ENCODE results near the gene DSCAML1. TPM values are rescaled to one million over a fixed set of nuclear protein-coding genes. Genes with fewer than 3 reads are reported as not detected.

The DSCAML1 gene
- total RNA-seq, 2 donors from 2014 or later: 0.67 to 1.3 TPM

DNA sequence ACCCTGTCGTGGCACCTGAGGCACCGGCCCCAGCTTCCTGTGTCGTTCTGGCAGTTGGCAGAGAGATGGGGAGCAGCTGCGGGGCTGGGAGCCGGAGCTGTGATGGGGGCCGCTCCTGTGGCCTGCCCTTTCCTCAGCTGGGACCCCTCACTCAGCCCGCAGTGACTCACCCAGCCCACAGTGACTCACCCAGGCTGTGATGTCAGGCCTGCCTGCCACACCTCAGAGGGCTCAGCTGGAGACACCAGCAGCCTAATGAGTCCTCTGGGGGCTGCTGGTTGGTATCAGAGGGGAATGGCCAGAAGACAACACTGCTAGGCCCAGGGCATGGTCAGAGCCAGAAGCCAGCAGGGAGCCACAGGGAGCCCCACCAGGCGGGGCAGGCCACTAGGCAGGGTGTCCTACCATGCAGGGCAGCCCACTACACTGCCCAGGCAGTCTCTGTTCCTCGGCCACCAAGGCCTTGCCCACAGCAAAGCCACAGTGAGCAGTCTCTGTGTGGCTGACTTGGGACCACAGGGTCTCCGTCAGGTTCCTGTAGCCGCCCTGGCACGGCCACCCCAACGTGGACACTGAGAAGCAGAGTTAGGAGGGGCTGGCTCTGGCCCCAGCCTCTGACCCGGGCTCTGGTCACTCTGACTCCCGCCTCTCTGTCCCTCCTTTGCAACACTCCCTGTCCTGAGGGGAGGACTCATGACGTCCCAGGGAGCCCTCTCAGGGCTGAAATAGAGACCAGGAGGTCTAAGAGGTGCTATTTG is 31.8 kb upstream of the DSCAML1 start:
- Histone ChIP-seq H3K9me3 (no peaks in the 10 kb centered on the region), H3K4me1 (peaks cover 0 to 48% of the 10 kb centered on the region in 2 donors), H3K4me3 (no peak overlapping the region), H3K27ac (peak overlapping the region; percentile 46 to 63), H3K27me3 (no peaks in the 10 kb centered on the region), H3K36me3 (no peaks in the 10 kb centered on the region)
- peak; percentile 84 for DNase-seq (ENCODE audit: low spot score)
- TF ChIP-seq, protein P1, sequence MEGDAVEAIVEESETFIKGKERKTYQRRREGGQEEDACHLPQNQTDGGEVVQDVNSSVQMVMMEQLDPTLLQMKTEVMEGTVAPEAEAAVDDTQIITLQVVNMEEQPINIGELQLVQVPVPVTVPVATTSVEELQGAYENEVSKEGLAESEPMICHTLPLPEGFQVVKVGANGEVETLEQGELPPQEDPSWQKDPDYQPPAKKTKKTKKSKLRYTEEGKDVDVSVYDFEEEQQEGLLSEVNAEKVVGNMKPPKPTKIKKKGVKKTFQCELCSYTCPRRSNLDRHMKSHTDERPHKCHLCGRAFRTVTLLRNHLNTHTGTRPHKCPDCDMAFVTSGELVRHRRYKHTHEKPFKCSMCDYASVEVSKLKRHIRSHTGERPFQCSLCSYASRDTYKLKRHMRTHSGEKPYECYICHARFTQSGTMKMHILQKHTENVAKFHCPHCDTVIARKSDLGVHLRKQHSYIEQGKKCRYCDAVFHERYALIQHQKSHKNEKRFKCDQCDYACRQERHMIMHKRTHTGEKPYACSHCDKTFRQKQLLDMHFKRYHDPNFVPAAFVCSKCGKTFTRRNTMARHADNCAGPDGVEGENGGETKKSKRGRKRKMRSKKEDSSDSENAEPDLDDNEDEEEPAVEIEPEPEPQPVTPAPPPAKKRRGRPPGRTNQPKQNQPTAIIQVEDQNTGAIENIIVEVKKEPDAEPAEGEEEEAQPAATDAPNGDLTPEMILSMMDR (IDR thresholded peaks at IDR 0.05): no peak

DNA sequence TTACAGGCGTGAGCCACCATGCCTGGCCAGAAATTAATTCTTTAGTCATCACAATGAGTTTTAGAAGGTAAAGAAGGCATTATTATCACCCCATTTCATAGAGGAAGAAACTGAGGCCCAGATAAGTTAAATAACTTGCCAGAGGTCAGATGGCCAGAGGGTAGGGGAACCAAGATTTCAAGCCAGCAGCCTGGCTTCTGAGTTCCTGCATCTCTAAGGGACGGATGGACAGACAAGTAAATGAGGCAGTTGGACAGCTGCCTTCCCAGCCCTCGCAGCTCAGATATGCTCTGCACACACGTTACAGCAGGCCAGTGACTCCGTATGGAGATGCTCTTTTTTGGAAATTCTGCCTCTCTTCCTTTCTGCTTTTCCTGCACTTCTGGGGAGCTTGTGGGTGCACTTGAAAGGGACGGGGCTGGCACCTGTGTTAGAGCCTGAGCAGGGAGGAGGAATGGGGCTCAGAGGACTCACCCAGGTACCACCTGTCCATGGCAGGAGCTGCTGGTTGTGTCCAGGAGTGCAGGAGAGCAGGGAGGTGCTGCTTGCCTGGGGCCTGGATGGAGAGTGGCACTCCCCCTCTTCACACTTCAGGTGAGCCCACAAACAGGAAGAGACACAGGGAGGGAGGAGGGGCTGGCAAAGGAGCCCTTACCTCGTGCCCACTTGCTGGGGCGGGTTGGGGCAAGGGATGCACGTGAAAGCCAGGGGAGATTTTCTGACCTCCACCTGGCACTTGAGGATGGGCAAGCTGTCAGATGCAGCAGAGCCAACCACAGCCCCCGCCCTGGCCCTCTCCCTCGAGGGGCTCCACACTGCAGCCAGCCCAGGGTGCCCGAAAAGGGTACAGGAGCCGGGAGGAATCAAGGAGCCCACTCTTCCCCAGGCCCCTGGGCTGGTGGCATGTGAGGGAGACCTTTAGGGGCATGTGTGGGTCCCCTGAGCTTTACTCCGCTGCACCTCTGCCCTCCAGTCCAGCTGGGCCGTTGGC is 30.8 kb upstream of the DSCAML1 start:
- Histone ChIP-seq H3K4me1 (peaks cover 0 to 46% of the 10 kb centered on the region in 2 donors), H3K36me3 (no peaks in the 10 kb centered on the region), H3K4me3 (no peak overlapping the region), H3K9me3 (no peaks in the 10 kb centered on the region), H3K27ac (peak overlapping the region in 1 of 2 donors; percentile 63), H3K27me3 (no peaks in the 10 kb centered on the region)
- TF ChIP-seq, protein P1 (IDR thresholded peaks at IDR 0.05): no peak
- no peak for DNase-seq (ENCODE audit: low spot score)

GRCh38 chr11:117826832-117827231 is 29.8 kb upstream of the DSCAML1 start:
- Histone ChIP-seq H3K36me3 (no peaks in the 10 kb centered on the region), H3K9me3 (no peaks in the 10 kb centered on the region), H3K4me3 (no peak overlapping the region), H3K27me3 (no peaks in the 10 kb centered on the region), H3K27ac (no peak overlapping the region), H3K4me1 (peaks cover 0 to 53% of the 10 kb centered on the region in 2 donors)
- TF ChIP-seq, protein P1 (IDR thresholded peaks at IDR 0.05): no peak
- no peak for DNase-seq (ENCODE audit: low spot score)

GRCh38 chr11:117826190-117826570 is 29.2 kb upstream of the DSCAML1 start:
- Histone ChIP-seq H3K27me3 (no peaks in the 10 kb centered on the region), H3K4me1 (peaks cover 0 to 53% of the 10 kb centered on the region in 2 donors), H3K36me3 (no peaks in the 10 kb centered on the region), H3K4me3 (no peak overlapping the region), H3K27ac (no peak overlapping the region), H3K9me3 (no peaks in the 10 kb centered on the region)
- TF ChIP-seq, protein P1 (IDR thresholded peaks at IDR 0.05): no peak
- no peak for DNase-seq (ENCODE audit: low spot score)

GRCh38 chr11:117825538-117826189 is 28.6 kb upstream of the DSCAML1 start:
- H3K4me3 ChIP-seq: no peak overlapping the region
- no peaks in the 10 kb centered on the region for H3K27me3 ChIP-seq
- TF ChIP-seq, protein P1 (IDR thresholded peaks at IDR 0.05): no peak
- H3K4me1 ChIP-seq: peaks cover 0 to 50% of the 10 kb centered on the region in 2 donors
- H3K27ac ChIP-seq: peak overlapping the region; percentile 10 to 73
- no peak for DNase-seq (ENCODE audit: low spot score)
- no peaks in the 10 kb centered on the region for H3K9me3 ChIP-seq
- no peaks in the 10 kb centered on the region for H3K36me3 ChIP-seq

All from right atrium auricular region (tissue), 2 donors.